Measurements from ENCODE around the gene GNAQ.
A peak's percentile ranks its signal among the peaks of the same experiment; 100 is the strongest.
"Not testable (repeated sequence)": the region's sequence is repeated elsewhere in the genome, so short reads cannot be mapped to it uniquely, and the experiment has no call there.

The GNAQ gene

DNA sequence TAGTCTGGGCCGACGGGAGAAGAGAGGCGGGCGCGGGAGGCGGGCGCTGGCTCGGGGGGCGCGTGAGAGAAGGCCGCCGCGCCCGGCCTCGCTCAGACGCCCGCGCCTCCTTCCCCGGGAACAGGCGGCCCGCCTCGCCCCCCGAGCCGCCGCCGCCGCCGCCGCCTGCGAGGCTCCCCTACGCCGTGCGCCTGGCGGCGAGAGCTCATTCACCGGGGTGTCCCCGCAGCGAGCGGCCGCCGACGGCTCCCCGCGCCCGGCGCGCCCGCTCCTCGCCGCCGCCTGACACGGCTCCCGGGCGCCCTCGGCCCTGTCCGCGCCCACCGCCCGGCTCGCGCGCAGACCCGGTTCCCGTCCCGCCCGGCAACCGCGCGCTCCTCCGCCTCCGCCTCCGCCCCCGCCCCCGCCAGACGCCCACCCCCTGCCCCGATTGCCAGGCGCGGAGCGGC is at the start of gene GNAQ:
Gene GNAQ, minus strand, starts transcription at position 368 of the 449 bp plus-strand sequence. CDS start 576 bp downstream, outside the sequence.
- DNase-seq (ENCODE audit: low read depth in 2 of 2, low spot score in 1 of 2), result no peak

- no peak for DNase-seq (ENCODE audit: low read depth in 2 of 2, low spot score in 1 of 2)
Measured at GRCh38 chr9:78074385-78075291, 43.0 kb upstream of the GNAQ start.

DNA sequence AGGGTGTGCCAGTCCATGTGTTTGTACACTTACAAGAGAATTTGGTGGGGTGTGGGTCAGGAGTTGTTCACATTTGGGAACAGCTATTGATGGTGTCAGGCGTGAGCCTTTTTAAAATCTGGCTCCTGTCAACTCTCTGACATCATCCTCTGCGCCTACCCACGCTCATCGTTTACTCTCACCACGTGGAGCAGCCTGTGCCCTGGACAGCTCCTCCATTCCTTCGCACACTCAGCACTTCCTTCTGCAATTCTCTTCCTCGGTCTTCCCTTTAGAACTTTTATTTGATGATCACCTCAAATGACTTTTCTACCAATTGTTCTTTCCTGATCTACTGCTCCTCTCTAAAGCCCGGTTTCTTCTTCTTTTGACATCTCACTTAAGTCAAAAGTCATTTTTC is 42.1 kb upstream of the GNAQ start:
- DNase-seq (ENCODE audit: low read depth in 2 of 2, low spot score in 1 of 2), result no peak

- DNase-seq (ENCODE audit: low read depth in 2 of 2, low spot score in 1 of 2), result no peak
Measured at GRCh38 chr9:78072586-78073199, 41.1 kb upstream of the GNAQ start.

GRCh38 chr9:78070521-78070920 is 38.9 kb upstream of the GNAQ start:
- DNase-seq (ENCODE audit: low read depth in 2 of 2, low spot score in 1 of 2), result no peak

GRCh38 chr9:78064075-78064474 is 32.5 kb upstream of the GNAQ start:
- DNase-seq (ENCODE audit: low read depth in 2 of 2, low spot score in 1 of 2), result no peak

GRCh38 chr9:78062710-78063109 is 31.1 kb upstream of the GNAQ start:
- no peak for DNase-seq (ENCODE audit: low read depth in 2 of 2, low spot score in 1 of 2)

DNA sequence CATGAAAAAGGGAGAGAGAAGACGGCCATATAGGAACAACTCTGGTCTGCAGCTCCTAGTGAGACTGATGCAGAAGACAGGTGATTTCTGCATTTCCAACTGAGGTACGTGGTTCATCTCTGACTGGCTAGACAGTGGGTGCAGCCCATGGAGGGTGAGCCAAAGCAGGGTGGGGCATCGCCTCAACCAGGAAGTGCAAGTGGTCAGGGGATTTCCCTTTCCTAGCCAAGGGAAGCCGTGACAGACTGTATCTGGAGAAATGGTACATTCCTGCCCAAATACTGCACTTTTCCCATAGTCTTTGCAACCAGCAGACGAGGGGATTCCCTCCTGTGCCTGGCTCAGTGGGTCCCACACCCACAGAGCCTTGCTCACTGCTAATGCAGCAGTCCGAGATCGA is 22.6 kb upstream of the GNAQ start:
- DNase-seq (ENCODE audit: low read depth in 2 of 2, low spot score in 1 of 2), result not testable (repeated sequence)

DNA sequence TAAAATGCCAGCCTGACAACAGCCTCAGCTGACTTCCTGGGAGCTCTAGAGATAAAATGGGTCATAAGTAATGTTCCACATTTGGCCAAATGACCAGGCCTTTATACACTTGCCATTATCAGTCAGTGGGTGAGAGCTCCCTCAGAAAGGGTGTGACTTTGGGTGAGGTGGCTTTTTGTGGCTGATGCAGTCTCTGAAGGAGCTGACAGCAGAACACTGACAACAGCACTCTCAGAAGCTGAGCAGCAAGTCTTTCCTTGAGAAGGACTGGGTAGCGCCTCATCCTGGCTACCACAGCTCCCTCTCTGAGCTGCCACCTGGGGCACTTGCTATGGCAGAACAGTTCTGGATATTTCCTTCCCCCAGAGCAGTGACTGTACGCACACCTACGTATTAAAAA is 22.0 kb upstream of the GNAQ start:
- DNase-seq (ENCODE audit: low read depth in 2 of 2, low spot score in 1 of 2), result no peak

GRCh38 chr9:78050421-78050820 is 18.8 kb upstream of the GNAQ start:
- no peak for DNase-seq (ENCODE audit: low read depth in 2 of 2, low spot score in 1 of 2)

- no peak for DNase-seq (ENCODE audit: low read depth in 2 of 2, low spot score in 1 of 2)
Measured at GRCh38 chr9:78049484-78049883, 17.9 kb upstream of the GNAQ start.

- DNase-seq (ENCODE audit: low read depth in 2 of 2, low spot score in 1 of 2), result no peak
Measured at GRCh38 chr9:78047106-78047505, 15.5 kb upstream of the GNAQ start.

DNA sequence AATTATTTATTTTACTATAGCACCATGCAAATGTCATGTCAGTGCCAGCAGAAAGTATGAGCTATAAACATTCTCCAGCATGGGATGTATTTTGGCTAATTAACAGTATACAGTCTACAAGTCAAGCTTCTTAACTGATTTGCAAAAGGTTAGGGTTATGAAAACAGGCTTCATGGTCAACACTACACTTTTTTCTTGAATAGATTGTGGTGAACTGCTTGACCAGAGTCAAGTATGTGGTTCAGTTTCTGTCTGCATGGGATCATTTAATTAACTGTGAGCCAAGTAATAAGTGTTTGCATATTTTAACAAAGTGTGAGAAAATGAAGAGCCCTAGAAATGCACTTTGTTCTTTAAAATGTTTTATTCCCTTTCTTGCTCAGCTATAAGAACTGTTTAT is 14.5 kb upstream of the GNAQ start:
- no peak for DNase-seq (ENCODE audit: low read depth in 2 of 2, low spot score in 1 of 2)

GRCh38 chr9:78044886-78045285 is 13.3 kb upstream of the GNAQ start:
- no peak for DNase-seq (ENCODE audit: low read depth in 2 of 2, low spot score in 1 of 2)

DNA sequence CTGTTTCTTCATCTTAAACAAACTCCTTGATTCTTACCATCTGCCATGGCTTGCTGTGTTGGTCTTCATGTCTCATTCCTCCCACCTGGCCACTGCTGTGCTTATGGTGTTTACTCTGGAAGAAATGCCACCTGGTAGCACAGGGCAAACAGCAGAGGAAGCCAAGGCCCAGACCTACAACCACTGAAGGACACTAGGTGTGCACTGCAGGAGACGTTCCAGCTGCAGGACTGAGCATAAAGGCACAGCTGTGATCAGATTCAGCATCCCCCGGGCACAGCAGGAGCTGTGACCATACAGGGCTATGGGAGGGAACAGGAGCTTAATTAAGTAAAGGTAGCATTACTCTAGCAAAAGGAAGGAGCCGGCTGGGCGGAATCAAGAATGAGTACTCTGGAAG is 12.6 kb upstream of the GNAQ start:
- no peak for DNase-seq (ENCODE audit: low read depth in 2 of 2, low spot score in 1 of 2)

- no peak for DNase-seq (ENCODE audit: low read depth in 2 of 2, low spot score in 1 of 2)
Measured at GRCh38 chr9:78041971-78042370, 10.4 kb upstream of the GNAQ start.

DNA sequence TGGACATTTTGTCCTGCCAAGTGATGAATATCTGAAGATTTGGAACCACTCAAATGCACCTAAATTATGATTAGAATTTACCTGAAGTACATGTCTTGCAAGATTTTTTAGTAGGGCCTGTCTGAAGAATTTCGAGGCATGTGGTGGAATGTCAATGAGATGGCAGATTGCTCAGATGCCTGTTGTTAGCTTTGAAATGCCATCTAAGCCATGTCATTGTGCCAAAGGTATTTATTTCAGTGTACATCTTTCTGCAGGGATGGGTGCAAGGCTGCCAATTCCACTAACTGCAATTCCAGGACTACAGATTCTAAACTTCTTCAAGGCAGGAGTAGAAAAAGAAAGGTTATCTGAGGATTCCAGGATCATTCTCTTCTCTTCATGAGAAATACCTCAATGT is 9.1 kb upstream of the GNAQ start:
- DNase-seq (ENCODE audit: low read depth in 2 of 2, low spot score in 1 of 2), result no peak

- DNase-seq (ENCODE audit: low read depth in 2 of 2, low spot score in 1 of 2), result no peak
Measured at GRCh38 chr9:78038620-78039300, 7.1 kb upstream of the GNAQ start.

DNA sequence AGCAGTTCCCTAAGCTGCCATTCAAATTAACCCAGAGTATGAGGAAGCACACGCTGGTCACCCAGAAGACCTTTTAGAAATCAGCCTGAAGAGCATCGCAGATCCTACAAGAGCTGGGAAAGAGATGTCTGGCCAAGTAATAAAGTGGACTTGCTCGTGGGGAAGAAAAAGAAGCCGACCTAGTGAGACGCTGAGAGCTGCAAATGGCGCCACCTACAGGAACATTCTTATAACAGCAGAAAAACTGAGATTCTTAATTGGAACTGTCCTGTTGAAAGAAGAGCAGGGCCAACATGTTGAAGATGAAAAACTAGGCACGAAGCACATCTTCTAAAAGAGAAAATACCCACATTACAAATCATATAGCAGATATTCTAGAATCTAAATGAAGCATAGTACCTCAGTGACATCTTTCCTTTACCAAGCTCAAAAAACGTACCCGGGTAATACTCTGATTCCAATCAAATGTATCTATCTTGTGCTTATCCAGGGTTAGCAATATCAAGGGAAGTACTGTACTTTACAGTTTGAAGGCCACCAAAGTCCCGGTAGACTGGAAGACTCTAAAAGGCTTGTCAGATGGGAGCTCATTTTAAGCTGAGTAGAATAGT is 3.9 kb upstream of the GNAQ start:
- DNase-seq (ENCODE audit: low read depth in 2 of 2, low spot score in 1 of 2), result peak in 1 of 2 donors; percentile 25

DNA sequence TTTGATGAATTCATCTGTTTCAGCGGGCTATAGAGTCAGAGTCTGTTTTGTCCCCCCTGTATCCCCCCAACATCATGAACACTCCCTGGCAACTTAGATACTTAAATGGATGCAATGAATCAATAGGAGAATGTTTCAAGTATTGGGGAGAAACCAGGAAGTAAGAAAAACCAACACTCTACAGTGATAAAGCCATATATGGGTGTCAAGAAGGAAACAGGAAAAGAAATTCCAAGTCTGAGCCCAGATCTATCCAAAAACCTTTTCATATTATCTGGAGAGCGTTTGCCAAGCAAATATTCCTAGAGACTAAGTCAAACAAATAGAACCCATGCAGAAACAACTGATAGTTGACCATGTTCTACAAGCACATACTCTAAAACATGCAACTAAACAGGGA is 2.3 kb upstream of the GNAQ start:
- DNase-seq (ENCODE audit: low read depth in 2 of 2, low spot score in 1 of 2), result no peak

GRCh38 chr9:78032730-78033457 is 1.3 kb upstream of the GNAQ start:
- DNase-seq (ENCODE audit: low read depth in 2 of 2, low spot score in 1 of 2), result no peak
